GM19328 (cell line): ENCODE results near the gene NR3C1.

Source experiments
- ATAC-seq: cut with Tn5 transposase; IDR thresholded peaks from one replicate; pipeline ENCODE4 v1.9.1; 2021; ENCODE audit warnings: mild to moderate bottlenecking, moderate library complexity; ENCODE audit not compliant: unreplicated experiment

The NR3C1 gene

GRCh38 chr5:143372187-143372829 lies 31.2 kb downstream of the NR3C1 start:
- no peak for ATAC-seq

DNA sequence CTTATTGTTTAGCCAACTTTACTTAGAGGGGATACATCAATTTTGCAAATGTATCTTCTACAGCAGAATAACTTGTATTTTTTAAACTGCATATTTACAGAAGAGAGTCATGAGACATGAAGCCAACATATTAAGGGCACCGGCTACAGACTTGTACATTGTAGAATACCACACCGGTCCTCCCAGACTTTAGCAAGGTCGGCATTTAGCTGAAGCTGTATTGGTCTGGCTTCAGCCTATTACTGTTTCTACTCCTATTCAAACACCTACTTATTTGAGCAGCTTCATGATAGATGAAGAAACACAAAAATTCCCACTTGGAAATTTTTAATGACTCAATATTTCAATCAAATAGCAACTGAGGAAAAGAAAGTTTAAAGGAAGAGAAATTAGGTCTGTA lies 33.0 kb downstream of the NR3C1 start:
- no peak for ATAC-seq

DNA sequence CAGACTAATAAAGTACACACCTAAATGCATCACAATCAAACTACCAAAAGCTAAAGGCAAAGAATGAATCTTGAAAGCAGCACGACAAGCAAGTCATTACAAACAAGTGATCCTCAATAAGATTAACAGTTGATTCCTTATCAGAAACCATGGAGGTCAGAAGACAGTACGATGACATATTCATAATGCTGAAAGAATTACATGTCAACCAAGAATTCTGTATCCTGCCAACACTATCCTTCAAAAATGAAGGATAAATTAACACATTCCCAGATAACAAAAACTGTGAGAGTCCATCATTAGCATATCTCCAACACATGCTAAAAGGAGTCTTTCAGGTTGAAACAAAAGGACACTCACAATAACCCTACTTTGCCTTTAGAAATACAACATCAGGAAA lies 39.4 kb downstream of the NR3C1 start:
- no peak for ATAC-seq

GRCh38 chr5:143362664-143363227 lies 40.7 kb downstream of the NR3C1 start:
- no peak for ATAC-seq

GRCh38 chr5:143361438-143361837 lies 42.0 kb downstream of the NR3C1 start:
- no peak for ATAC-seq

DNA sequence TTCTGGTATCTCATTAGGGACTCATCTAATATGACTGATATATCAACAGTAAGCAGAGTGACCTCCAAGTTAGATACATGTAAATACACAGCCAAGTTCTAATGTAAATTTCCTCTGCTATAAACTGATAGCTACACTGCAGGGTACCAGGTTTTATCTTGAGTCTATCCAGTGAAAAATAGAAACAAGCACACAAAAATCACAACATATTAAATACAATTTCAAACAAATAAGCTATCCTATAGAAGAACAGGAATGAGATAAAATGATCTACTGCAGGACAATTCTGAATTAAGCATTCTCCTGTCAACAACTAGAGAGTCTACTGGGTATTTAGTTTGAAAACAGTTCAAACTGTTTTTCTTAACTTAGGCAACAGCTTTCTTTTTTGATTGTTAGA lies 42.7 kb downstream of the NR3C1 start:
- ATAC-seq, result no peak

GRCh38 chr5:143359869-143360268 lies 43.6 kb downstream of the NR3C1 start:
- no peak for ATAC-seq

- no peak for ATAC-seq
Measured at GRCh38 chr5:143356855-143357583, 46.5 kb downstream of the NR3C1 start.

- ATAC-seq, result no peak
Measured at GRCh38 chr5:143355710-143356109, 47.8 kb downstream of the NR3C1 start.

- ATAC-seq, result no peak
Measured at GRCh38 chr5:143354025-143354424, 49.5 kb downstream of the NR3C1 start.

DNA sequence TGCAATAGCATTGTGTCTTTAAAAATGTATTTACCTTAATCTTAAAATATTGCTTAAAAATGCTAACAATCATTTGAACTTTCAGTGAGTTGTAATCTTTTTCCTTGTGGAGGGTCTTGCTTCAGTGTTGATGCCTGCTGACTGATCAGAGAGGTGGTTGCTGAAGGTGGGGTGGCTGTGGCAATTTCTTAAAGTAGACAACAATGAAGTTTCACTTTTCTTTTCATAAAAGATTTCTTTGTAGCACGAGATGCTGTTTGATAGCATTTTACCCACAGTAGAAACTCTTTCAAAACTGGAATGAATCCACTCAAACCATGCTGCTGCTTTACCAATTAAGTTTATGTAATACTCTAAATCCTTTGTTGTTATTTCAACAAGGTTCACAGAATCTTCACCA lies 50.8 kb downstream of the NR3C1 start:
- ATAC-seq, result no peak

GRCh38 chr5:143350751-143351602 lies 52.5 kb downstream of the NR3C1 start:
- ATAC-seq, result no peak

GRCh38 chr5:143350341-143350740 lies 53.1 kb downstream of the NR3C1 start:
- no peak for ATAC-seq

DNA sequence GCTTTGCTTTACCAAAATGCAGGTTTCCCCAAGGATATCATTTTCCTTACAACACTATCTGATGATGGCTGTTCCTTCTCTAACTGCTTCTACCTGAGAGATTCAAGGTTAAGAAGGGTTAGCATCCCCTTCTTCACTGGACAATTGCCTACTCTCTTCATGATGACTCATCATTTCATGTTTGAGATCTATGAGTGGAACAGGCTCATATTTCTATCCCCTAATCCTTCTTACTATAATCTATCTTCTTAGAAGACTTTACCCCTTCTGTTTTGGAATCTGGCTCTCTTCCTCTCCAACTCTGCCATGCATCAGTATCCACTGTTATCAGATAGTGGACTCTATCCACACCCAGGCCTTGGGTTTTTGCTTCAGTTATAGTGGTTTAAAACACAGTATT lies 54.3 kb downstream of the NR3C1 start:
- ATAC-seq, result no peak

DNA sequence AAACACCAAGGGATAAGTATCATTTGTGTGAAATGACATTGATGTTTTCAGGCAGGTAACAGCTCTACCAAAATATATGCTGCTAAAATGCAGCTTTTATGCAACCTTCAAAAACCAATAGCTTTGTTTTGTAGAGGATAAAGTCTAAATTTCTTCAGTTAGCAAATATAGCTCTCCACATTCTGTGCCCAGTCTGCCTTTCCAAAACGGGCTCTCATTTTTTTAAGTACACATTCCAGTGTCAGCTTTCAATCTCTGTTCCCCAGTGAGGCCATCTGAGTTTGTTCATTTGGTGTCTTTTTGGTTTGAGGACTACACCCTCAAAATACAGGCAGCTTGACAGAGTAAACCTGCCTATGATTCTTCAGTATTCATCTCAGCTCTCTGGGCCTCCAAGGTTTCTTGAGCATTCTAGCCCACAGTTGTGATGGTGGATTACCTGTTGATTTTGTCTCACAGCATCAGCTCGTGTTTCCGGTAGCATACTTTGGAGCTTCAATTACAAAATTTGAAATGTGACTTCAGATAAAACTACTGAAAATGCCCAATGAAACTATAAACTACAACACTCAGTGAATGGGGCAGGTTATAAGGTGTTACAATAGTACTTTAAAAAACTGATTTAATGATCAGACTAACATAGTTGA lies 55.7 kb downstream of the NR3C1 start:
- no peak for ATAC-seq

DNA sequence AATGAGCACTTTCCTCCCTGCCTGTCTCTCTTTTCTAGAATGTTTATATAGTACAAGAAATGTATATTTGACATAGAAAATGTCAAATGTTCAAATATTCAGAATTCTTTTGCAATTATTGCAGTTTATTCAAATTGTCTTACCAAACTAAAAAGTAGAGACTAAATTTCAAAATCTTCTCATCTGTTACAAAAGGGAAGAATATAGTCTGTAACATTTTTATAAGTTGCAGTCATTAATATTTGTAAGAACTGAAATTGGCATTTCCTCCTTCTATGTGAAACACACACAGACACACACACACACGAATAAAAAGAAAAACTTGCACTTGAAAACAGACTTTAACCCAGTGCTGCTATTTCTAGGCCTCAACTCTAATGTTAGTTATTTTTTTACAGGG lies 56.4 kb downstream of the NR3C1 start:
- ATAC-seq, result no peak

GRCh38 chr5:143345671-143346440 lies 57.6 kb downstream of the NR3C1 start:
- ATAC-seq, result no peak

GRCh38 chr5:143343042-143343441 lies 60.4 kb downstream of the NR3C1 start:
- no peak for ATAC-seq

GRCh38 chr5:143342607-143343006 lies 60.9 kb downstream of the NR3C1 start:
- ATAC-seq, result no peak
